NB4 (cell line): Measurements from ENCODE around the gene ZMIZ2.

ENCODE experiments used
- MYC ChIP-seq: IDR thresholded peaks from 2 replicates; pipeline ENCODE4 v1.6.1; 2011; ENCODE audit warnings: low read depth, low read length
- POLR2A ChIP-seq: IDR thresholded peaks from 2 replicates; pipeline ENCODE4 v1.6.1; 2011; ENCODE audit warnings: mild to moderate bottlenecking; ENCODE audit not compliant: insufficient read length; ENCODE audit errors: extremely low read depth
- TF ChIP-seq, protein P1 (sequence below): IDR thresholded peaks from one replicate; pipeline ENCODE4 v1.5.1; 2012; ENCODE audit warnings: low read depth, low read length
- TF ChIP-seq, protein P2 (sequence below): IDR thresholded peaks from 2 replicates; pipeline ENCODE4 v1.6.1; 2011; ENCODE audit warnings: low read depth, low read length

DNA sequence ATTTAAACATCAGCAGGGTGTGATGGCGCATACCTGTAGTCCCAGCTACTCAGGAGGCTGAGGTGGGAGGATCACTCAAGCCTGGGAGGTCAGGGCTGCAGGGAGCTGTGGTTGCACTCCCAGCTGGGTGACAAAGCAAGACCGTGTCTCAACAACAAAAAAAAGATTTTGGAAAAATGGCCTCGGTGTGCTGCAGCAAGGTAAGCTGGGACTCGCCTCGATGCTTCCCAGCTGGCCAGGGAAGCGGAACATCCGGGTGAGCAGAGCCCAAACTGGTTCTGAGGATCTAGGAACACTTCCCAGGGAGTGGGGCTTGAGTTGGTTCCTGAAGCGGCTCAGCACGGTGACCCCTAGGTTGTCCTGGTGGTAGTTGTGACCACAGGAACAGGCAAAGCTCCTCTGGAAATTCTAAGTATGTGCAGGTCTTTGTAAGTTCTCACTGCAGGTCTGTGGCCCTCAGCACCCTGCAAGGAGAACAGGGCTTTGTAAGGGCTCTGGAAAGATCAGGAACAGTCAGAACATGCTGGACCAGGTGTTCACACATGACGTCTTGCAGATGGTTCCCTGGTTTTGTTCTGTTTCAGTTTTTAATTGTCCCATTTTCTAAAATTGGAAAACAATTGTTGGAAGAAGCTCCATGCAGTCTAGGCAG lies 38.6 kb upstream of the ZMIZ2 start:
- TF ChIP-seq, protein P1, sequence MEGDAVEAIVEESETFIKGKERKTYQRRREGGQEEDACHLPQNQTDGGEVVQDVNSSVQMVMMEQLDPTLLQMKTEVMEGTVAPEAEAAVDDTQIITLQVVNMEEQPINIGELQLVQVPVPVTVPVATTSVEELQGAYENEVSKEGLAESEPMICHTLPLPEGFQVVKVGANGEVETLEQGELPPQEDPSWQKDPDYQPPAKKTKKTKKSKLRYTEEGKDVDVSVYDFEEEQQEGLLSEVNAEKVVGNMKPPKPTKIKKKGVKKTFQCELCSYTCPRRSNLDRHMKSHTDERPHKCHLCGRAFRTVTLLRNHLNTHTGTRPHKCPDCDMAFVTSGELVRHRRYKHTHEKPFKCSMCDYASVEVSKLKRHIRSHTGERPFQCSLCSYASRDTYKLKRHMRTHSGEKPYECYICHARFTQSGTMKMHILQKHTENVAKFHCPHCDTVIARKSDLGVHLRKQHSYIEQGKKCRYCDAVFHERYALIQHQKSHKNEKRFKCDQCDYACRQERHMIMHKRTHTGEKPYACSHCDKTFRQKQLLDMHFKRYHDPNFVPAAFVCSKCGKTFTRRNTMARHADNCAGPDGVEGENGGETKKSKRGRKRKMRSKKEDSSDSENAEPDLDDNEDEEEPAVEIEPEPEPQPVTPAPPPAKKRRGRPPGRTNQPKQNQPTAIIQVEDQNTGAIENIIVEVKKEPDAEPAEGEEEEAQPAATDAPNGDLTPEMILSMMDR = no peak
- TF ChIP-seq POLR2A (no peak), MYC (no peak)
- TF ChIP-seq, protein P2, sequence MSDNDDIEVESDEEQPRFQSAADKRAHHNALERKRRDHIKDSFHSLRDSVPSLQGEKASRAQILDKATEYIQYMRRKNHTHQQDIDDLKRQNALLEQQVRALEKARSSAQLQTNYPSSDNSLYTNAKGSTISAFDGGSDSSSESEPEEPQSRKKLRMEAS = no peak
